Liver (tissue), 9 donors: ENCODE measurements around the gene DEPDC4. TPM values are rescaled to one million over a fixed set of nuclear protein-coding genes. Genes with fewer than 3 reads are reported as not detected.
"Not testable (repeated sequence)": the region's sequence is repeated elsewhere in the genome, so short reads cannot be mapped to it uniquely, and the experiment has no call there.

ENCODE experiments used
- DNase-seq: peaks from one replicate; pipeline ENCODE4 v3.0.0-alpha.2; 2017; ENCODE audit warnings: low spot score
- H3K27ac ChIP-seq, 2 donors: one replicate each; pipeline ENCODE4 v1.7.0; 2013; ENCODE audit warnings: inconsistent platforms in 2 of 2, low read length in 2 of 2, control low read depth in 1 of 2, low read depth in 1 of 2, mild to moderate bottlenecking in 1 of 2
- H3K27me3 ChIP-seq, 4 donors: one replicate each; pipeline versions ENCODE4 v1.6.1 to v1.7.0; 2013; ENCODE audit warnings: low read length in 3 of 4, inconsistent platforms in 1 of 4, mild to moderate bottlenecking in 1 of 4, moderate library complexity in 1 of 4; ENCODE audit not compliant: control insufficient read depth in 4 of 4, insufficient read depth in 4 of 4
- H3K36me3 ChIP-seq, 4 donors: one replicate each; pipeline versions ENCODE4 v1.6.1 to v1.7.0; 2013; ENCODE audit warnings: low read length in 3 of 4, mild to moderate bottlenecking in 3 of 4, low read depth in 1 of 4, moderate library complexity in 1 of 4; ENCODE audit not compliant: control insufficient read depth in 4 of 4, insufficient read depth in 3 of 4
- H3K4me1 ChIP-seq, 4 donors: one replicate each; pipeline versions ENCODE4 v1.6.1 to v1.7.0; 2013; ENCODE audit warnings: low read length in 3 of 4, mild to moderate bottlenecking in 3 of 4, moderate library complexity in 1 of 4; ENCODE audit not compliant: control insufficient read depth in 4 of 4, insufficient read depth in 4 of 4
- H3K4me3 ChIP-seq, 3 donors: one replicate each; pipeline versions ENCODE4 v1.6.1 to v1.7.0; 2013; ENCODE audit warnings: low read length in 3 of 3, control low read depth in 1 of 3, low read depth in 1 of 3, mild to moderate bottlenecking in 1 of 3
- H3K9ac ChIP-seq, 2 donors: one replicate each; pipeline ENCODE4 v1.7.0; 2013; ENCODE audit warnings: low read length in 2 of 2, mild to moderate bottlenecking in 2 of 2, moderate library complexity in 2 of 2, control low read depth in 1 of 2, low read depth in 1 of 2
- H3K9me3 ChIP-seq, 4 donors: one replicate each; pipeline versions ENCODE4 v1.6.1 to v1.7.0; 2013; ENCODE audit warnings: low read length in 3 of 4; ENCODE audit not compliant: control insufficient read depth in 4 of 4
- EGR1 ChIP-seq, 2 donors: IDR thresholded peaks; 2 replicates each; pipeline ENCODE4 v1.6.1; 2016 to 2018; ENCODE audit warnings: antibody characterized with exemption in 2 of 2, low read depth in 2 of 2
- FOXA1 ChIP-seq: IDR thresholded peaks from 2 replicates; pipeline ENCODE4 v1.6.1; 2016; ENCODE audit warnings: antibody characterized with exemption
- FOXA2 ChIP-seq: IDR thresholded peaks from 2 replicates; pipeline ENCODE4 v1.6.1; 2016; ENCODE audit warnings: antibody characterized with exemption
- HNF4G ChIP-seq: IDR thresholded peaks from 2 replicates; pipeline ENCODE4 v1.6.1; 2016; ENCODE audit warnings: antibody characterized with exemption
- MAX ChIP-seq: IDR thresholded peaks from 2 replicates; pipeline ENCODE4 v1.6.1; 2016; ENCODE audit warnings: antibody characterized with exemption
- RXRA ChIP-seq, 2 donors: IDR thresholded peaks; 2 replicates each; pipeline ENCODE4 v1.6.1; 2017 to 2018; ENCODE audit warnings: antibody characterized with exemption in 2 of 2, mild to moderate bottlenecking in 1 of 2
- YY1 ChIP-seq: IDR thresholded peaks from 2 replicates; pipeline ENCODE4 v1.6.1; 2016; ENCODE audit warnings: antibody characterized with exemption, mild to moderate bottlenecking
- WGBS: extraction: QIAGEN DNeasy Blood & Tissue Kit; methylation state at CpG from one replicate; pipeline ENCODE4 v1.1.7; 2013; 5-methylcytosine and 5-hydroxymethylcytosine counted together
- polyA plus RNA-seq, 2 donors: library from polyadenylated mRNA; stranded (reverse) in 1 of 2; unstranded in 1 of 2; fragments of 200-250 nt in 1 of 2; fragments of >200 nt in 1 of 2; fragmentation: Nextera tagmentation in 1 of 2; extraction: Ambion mirVana in 1 of 2; gene quantifications; one replicate each; pipeline versions ENCODE4 v1.2.1 to v1.2.3, GENCODE V29; 2013 to 2015
- total RNA-seq, 2 donors: library from RNA; depleted of rRNA; stranded (reverse); fragments of >200 nt; gene quantifications; one replicate each; pipeline ENCODE4 v1.2.3, GENCODE V29; 2014
- TF ChIP-seq, protein P1 (sequence below): fragments of 150-350 bp; IDR thresholded peaks from 2 replicates; pipeline ENCODE4 v1.5.1; 2017; ENCODE audit warnings: improper control_type of control experiment, low read depth, low read length; ENCODE audit not compliant: missing input control
- TF ChIP-seq, protein P2 (sequence below): IDR thresholded peaks from 2 replicates; pipeline ENCODE4 v1.6.1; 2016; ENCODE audit warnings: antibody characterized with exemption, mild to moderate bottlenecking
- donor health status: healthy.
- donor health status: healthy.
- donor health status: healthy.
- donor health status: healthy.
- donor health status: healthy.

Gene DEPDC4
- total and polyA plus RNA-seq, 4 donors: 0.39 to 6.9 (median 1.9) TPM

DNA sequence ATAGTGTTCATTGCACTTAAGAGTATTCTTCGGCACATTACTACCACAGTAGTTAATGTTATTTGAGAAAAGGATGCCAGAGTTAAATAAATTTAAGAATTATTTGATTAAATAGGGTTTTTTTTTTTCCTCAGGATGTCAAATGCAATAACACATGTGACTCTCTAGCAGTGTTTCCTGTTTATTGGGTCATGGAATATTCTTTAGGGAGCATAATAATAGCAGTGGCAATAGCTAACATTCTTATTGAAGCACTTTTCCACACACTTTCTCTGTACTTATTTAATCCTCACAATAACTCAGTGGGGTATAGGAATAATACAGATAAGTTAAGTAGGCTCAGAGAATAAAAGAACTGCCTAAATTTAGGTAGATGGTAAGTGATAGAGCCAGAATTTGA lies 44.4 kb upstream of the DEPDC4 start:
- Histone ChIP-seq H3K9ac (no peak overlapping the region), H3K4me1 (no peaks in the 10 kb centered on the region), H3K27me3 (no peaks in the 10 kb centered on the region), H3K27ac (no peak overlapping the region), H3K36me3 (peaks cover 6 to 29% (median 22%) of the 10 kb centered on the region in 4 donors), H3K4me3 (no peak overlapping the region), H3K9me3 (no peaks in the 10 kb centered on the region)
- TF ChIP-seq RXRA (IDR thresholded peaks at IDR 0.05): no peak
- no peak for TF ChIP-seq YY1
- no peak for TF ChIP-seq MAX
- no peak for TF ChIP-seq FOXA2
- TF ChIP-seq FOXA1: no peak
- TF ChIP-seq, protein P1, sequence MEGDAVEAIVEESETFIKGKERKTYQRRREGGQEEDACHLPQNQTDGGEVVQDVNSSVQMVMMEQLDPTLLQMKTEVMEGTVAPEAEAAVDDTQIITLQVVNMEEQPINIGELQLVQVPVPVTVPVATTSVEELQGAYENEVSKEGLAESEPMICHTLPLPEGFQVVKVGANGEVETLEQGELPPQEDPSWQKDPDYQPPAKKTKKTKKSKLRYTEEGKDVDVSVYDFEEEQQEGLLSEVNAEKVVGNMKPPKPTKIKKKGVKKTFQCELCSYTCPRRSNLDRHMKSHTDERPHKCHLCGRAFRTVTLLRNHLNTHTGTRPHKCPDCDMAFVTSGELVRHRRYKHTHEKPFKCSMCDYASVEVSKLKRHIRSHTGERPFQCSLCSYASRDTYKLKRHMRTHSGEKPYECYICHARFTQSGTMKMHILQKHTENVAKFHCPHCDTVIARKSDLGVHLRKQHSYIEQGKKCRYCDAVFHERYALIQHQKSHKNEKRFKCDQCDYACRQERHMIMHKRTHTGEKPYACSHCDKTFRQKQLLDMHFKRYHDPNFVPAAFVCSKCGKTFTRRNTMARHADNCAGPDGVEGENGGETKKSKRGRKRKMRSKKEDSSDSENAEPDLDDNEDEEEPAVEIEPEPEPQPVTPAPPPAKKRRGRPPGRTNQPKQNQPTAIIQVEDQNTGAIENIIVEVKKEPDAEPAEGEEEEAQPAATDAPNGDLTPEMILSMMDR: no peak
- TF ChIP-seq EGR1 (IDR thresholded peaks at IDR 0.05; ENCODE audit: low read depth in 2 of 2): no peak
- TF ChIP-seq, protein P2, sequence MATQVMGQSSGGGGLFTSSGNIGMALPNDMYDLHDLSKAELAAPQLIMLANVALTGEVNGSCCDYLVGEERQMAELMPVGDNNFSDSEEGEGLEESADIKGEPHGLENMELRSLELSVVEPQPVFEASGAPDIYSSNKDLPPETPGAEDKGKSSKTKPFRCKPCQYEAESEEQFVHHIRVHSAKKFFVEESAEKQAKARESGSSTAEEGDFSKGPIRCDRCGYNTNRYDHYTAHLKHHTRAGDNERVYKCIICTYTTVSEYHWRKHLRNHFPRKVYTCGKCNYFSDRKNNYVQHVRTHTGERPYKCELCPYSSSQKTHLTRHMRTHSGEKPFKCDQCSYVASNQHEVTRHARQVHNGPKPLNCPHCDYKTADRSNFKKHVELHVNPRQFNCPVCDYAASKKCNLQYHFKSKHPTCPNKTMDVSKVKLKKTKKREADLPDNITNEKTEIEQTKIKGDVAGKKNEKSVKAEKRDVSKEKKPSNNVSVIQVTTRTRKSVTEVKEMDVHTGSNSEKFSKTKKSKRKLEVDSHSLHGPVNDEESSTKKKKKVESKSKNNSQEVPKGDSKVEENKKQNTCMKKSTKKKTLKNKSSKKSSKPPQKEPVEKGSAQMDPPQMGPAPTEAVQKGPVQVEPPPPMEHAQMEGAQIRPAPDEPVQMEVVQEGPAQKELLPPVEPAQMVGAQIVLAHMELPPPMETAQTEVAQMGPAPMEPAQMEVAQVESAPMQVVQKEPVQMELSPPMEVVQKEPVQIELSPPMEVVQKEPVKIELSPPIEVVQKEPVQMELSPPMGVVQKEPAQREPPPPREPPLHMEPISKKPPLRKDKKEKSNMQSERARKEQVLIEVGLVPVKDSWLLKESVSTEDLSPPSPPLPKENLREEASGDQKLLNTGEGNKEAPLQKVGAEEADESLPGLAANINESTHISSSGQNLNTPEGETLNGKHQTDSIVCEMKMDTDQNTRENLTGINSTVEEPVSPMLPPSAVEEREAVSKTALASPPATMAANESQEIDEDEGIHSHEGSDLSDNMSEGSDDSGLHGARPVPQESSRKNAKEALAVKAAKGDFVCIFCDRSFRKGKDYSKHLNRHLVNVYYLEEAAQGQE: no peak
- TF ChIP-seq HNF4G: no peak
- no peak for DNase-seq
- WGBS: 92% methylated on average over 1 of the region's 1 CpG

DNA sequence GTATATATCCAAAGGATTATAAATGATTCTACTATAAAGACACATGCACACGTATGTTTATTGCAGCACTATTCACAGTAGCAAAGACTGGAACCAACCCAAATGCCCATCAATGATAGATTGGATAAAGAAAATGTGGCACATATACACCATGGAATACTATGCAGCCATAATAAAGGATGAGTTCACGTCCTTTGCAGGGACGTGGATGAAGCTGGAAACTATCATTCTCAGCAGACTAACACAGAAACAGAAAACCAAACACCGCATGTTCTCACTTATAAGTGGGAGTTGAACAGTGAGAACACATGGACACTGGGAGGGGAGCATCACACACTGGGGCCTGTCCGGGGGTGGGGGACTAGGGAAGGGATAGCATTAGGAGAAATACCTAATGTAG lies 41.3 kb upstream of the DEPDC4 start:
- H3K4me3 ChIP-seq, H3K27ac ChIP-seq, DNase-seq, H3K4me1 ChIP-seq, H3K9ac ChIP-seq, H3K27me3 ChIP-seq, H3K9me3 ChIP-seq: not testable (repeated sequence)
- 98% methylated on average over 5 of the region's 5 CpGs for WGBS
- H3K36me3 ChIP-seq: peaks cover 3 to 23% (median 17%) of the 10 kb centered on the region in 4 donors

DNA sequence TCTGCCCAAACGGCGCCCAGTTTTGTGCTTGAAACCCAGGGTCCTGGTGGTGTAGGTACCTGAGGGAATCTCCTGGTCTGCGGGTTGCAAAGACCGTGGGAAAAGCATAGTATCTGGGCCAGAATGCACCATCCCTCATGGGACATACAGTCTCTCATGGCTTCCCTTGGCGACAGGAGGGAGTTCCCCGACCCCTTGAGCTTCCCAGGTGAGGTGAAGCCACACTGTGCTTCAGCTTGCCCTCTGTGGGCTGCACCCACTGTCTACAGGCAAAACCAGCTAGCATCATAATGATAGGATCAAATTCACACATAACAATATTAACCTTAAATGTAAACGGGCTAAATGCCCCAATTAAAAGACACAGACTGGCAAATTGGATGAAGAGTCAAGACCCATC lies 37.5 kb upstream of the DEPDC4 start:
- H3K27me3 ChIP-seq, H3K9ac ChIP-seq, H3K9me3 ChIP-seq, H3K4me1 ChIP-seq, H3K4me3 ChIP-seq, H3K27ac ChIP-seq, DNase-seq: not testable (repeated sequence)
- peaks cover 5 to 17% (median 14%) of the 10 kb centered on the region in 4 donors for H3K36me3 ChIP-seq
- 97% methylated on average over 7 of the region's 7 CpGs for WGBS
